CD4-positive, CD25-positive, alpha-beta regulatory T cell (primary cell): ENCODE data around the gene PRR15. TPM values are rescaled to one million over a fixed set of nuclear protein-coding genes. Genes with fewer than 3 reads are reported as not detected.
A peak's percentile ranks its signal among the peaks of the same experiment; 100 is the strongest.

ENCODE experiments used
- ATAC-seq, 2 donors: fragments of 150-1000 bp; cut with Tn5 transposase; one replicate each; pipeline ENCODE4 v1.10.0; 2021; ENCODE audit warnings: low read depth in 2 of 2, moderate number of reproducible peaks in 2 of 2, moderate library complexity in 1 of 2
- DNase-seq, 3 donors: peaks; one replicate each; pipeline versions ENCODE4 v3.0.0 to v3.0.0-alpha.2; 2012 to 2022; ENCODE audit warnings: mixed read lengths in 1 of 3
- H3K27ac ChIP-seq: one replicate; pipeline ENCODE4 v1.7.0; 2013; ENCODE audit warnings: mild to moderate bottlenecking, low read length; ENCODE audit not compliant: insufficient read depth, poor library complexity, severe bottlenecking
- H3K27me3 ChIP-seq: one replicate; pipeline ENCODE4 v1.7.0; 2013; ENCODE audit warnings: low read length; ENCODE audit not compliant: control insufficient read depth, insufficient read depth
- H3K36me3 ChIP-seq: one replicate; pipeline ENCODE4 v1.7.0; 2013; ENCODE audit warnings: mild to moderate bottlenecking, low read length, moderate library complexity; ENCODE audit not compliant: control insufficient read depth, insufficient read depth
- H3K4me1 ChIP-seq: 2 replicates; pipeline ENCODE4 v1.7.0; 2013; ENCODE audit warnings: mild to moderate bottlenecking, low read length; ENCODE audit not compliant: insufficient read depth, control insufficient read depth, poor library complexity, severe bottlenecking
- H3K4me3 ChIP-seq: one replicate; pipeline ENCODE4 v1.7.0; 2013; ENCODE audit warnings: low read depth, mild to moderate bottlenecking, low read length, moderate library complexity
- H3K9me3 ChIP-seq, 2 experiments: 1 replicate in 1 of 2; 2 replicates in 1 of 2; pipeline ENCODE4 v1.7.0; 2013; ENCODE audit warnings: low read length in 2 of 2, mild to moderate bottlenecking in 1 of 2, moderate library complexity in 1 of 2; ENCODE audit not compliant: control insufficient read depth in 2 of 2
- H3K27ac Mint-ChIP-seq, 3 donors: one replicate each; pipeline ENCODE4 v1.8.0; 2020 to 2022; ENCODE audit warnings: mild to moderate bottlenecking in 3 of 3, mixed read lengths in 3 of 3, moderate library complexity in 2 of 3
- H3K27me3 Mint-ChIP-seq: one replicate; pipeline ENCODE4 v1.8.0; 2022; ENCODE audit warnings: mild to moderate bottlenecking, mixed read lengths
- H3K36me3 Mint-ChIP-seq: one replicate; pipeline ENCODE4 v1.8.0; 2020; ENCODE audit warnings: mixed read lengths
- H3K4me1 Mint-ChIP-seq, 4 donors: one replicate each; pipeline ENCODE4 v1.8.0; 2020 to 2022; ENCODE audit warnings: mixed read lengths in 4 of 4, mild to moderate bottlenecking in 1 of 4
- H3K4me3 Mint-ChIP-seq, 4 donors: one replicate each; pipeline ENCODE4 v1.8.0; 2020 to 2022; ENCODE audit warnings: mild to moderate bottlenecking in 4 of 4, mixed read lengths in 4 of 4, moderate library complexity in 3 of 4
- H3K9me3 Mint-ChIP-seq, 7 donors: one replicate each; pipeline ENCODE4 v1.8.0; 2020 to 2022; ENCODE audit warnings: mixed read lengths in 7 of 7, mild to moderate bottlenecking in 3 of 7, moderate library complexity in 2 of 7
- polyA plus RNA-seq, 4 donors: library from polyadenylated mRNA; unstranded; fragments of 300-500 nt; fragmentation: Illumina TruSeq; gene quantifications; one replicate each; pipeline ENCODE4 v1.2.3, GENCODE V29; 2021
- total RNA-seq: library from RNA; stranded (reverse); gene quantifications from one replicate; pipeline ENCODE4 v1.2.3, GENCODE V29; 2022

Gene PRR15
- total and polyA plus RNA-seq, 5 donors from 2014 or later: not detected

DNA sequence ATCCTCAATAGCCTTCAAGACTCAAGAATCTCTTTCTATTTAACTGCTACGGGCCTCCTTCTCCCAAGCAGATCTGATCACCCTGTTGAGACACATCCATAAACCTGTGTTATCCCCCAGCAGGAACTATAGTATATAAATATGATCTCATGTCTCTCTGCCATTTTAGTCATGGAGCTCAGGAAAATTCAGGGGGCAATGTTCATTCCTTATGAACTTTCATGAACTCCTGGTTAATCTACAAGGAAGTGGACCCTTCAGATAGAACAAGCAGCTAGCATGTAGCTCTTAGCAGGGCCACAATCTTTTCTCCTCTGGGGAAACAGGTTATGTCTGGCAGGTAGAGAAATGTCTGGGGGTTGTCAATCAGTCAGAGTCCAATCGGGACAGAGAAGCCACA, 8.9 kb downstream of the PRR15 start:
- no peaks in the 10 kb centered on the region for H3K4me1 ChIP-seq

DNA sequence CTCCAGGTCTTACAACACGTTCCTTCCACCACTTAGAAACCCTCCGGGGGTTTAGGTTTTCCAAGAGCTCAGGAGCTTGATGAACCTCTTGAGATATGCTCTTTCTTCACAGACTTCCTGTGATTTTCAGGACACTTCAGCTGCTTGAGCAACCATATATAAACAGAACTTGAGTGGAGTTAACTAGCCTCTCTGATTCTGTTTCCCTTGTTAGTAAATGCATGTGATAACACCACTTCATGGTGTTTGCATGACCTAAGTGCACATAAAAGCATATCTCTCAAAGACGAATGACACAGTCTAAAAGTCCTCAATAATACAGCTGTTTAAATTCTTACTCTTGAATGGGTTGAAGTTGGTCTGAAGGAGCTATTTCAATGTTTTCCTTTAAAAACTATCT, 9.9 kb downstream of the PRR15 start:
- H3K4me1 ChIP-seq: no peaks in the 10 kb centered on the region
- no peak for DNase-seq
- no peak overlapping the region for H3K27ac ChIP-seq
- Mint-ChIP-seq H3K27me3 (peaks cover 12% of the 10 kb centered on the region), H3K27ac (no peak overlapping the region), H3K36me3 (no peaks in the 10 kb centered on the region), H3K4me3 (no peak overlapping the region), H3K9me3 (peaks cover 1 to 16% (median 6%) of the 10 kb centered on the region in 7 donors), H3K4me1 (no peaks in the 10 kb centered on the region)
- no peaks in the 10 kb centered on the region for H3K36me3 ChIP-seq
- no peak for ATAC-seq
- H3K9me3 ChIP-seq: no peaks in the 10 kb centered on the region
- no peak overlapping the region for H3K4me3 ChIP-seq
- no peaks in the 10 kb centered on the region for H3K27me3 ChIP-seq

More for the DNA sequence above, 8.9 kb downstream of the PRR15 start:
- no peaks in the 10 kb centered on the region for H3K9me3 ChIP-seq
- no peaks in the 10 kb centered on the region for H3K27me3 ChIP-seq
- H3K27me3 Mint-ChIP-seq: peaks cover 19% of the 10 kb centered on the region
- no peaks in the 10 kb centered on the region for H3K36me3 Mint-ChIP-seq
- no peaks in the 10 kb centered on the region for H3K36me3 ChIP-seq
- H3K9me3 Mint-ChIP-seq: peaks cover 0 to 11% (median 4%) of the 10 kb centered on the region in 7 donors
- H3K4me1 Mint-ChIP-seq: no peaks in the 10 kb centered on the region
- DNase-seq (no peak), ATAC-seq (no peak)
- no peak overlapping the region for H3K27ac Mint-ChIP-seq
- no peak overlapping the region for H3K4me3 Mint-ChIP-seq
- H3K27ac ChIP-seq: no peak overlapping the region
- no peak overlapping the region for H3K4me3 ChIP-seq

DNA sequence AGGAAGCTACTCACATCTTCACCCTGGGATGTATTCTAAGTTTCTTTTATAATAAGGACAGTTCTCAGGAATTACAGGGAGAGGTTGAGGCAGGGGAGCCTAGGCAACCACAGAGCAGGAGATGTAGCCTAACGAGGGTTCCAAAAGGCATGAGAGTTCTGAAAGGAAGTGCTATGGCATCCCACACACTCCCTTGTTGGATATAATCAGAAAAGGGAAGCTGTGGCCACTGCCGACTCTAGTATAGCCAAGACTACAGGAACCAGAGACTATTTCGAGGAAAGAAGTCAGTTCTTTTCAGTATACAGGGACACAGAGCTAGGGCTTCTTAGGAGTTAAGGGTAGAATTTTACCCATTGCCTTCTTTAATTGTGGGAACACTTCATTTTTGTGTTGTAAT, 11.0 kb downstream of the PRR15 start:
- Mint-ChIP-seq H3K4me1 (no peaks in the 10 kb centered on the region), H3K27me3 (peaks cover 5% of the 10 kb centered on the region), H3K27ac (no peak overlapping the region), H3K4me3 (no peak overlapping the region), H3K36me3 (no peaks in the 10 kb centered on the region), H3K9me3 (peaks cover 0 to 16% (median 9%) of the 10 kb centered on the region in 7 donors)
- Histone ChIP-seq H3K27me3 (no peaks in the 10 kb centered on the region), H3K4me3 (no peak overlapping the region), H3K36me3 (no peaks in the 10 kb centered on the region), H3K9me3 (peaks cover 0 to 6% of the 10 kb centered on the region in 2 experiments), H3K4me1 (no peaks in the 10 kb centered on the region), H3K27ac (no peak overlapping the region)
- DNase-seq (no peak), ATAC-seq (no peak)

DNA sequence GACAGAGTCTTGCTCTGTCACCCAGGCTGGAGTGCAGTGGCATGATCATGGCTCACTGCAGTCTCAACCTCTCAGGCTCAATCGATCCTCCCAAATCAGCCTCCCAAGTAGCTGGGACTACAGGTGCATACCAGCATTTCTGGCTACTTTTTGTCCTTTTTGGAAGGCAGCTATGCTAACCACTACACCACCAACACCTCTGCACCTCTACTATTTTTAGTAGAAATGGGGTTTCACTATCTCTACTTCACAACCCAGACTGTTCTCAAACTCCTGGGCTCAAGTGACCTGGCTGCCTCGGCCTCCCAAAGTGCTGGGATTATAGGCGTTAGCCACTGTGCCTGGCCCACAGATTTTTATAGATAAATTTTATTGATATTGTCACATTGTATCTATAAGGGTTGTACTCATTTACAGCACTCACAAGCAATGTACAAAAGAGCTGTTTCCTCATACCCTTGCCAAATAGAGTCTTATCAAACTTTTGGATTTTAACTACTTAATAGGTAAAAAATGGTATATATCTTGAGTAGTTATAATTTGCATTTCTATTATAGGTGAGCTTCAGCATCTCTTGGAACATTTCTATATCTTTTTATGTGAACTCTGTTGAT, 23.7 kb downstream of the PRR15 start:
- Mint-ChIP-seq H3K36me3 (no peaks in the 10 kb centered on the region), H3K27ac (no peak overlapping the region), H3K4me1 (peaks cover 0 to 7% (median 0%) of the 10 kb centered on the region in 4 donors), H3K4me3 (no peak overlapping the region), H3K9me3 (peaks cover 0 to 6% (median 0%) of the 10 kb centered on the region in 7 donors), H3K27me3 (peaks cover 4% of the 10 kb centered on the region)
- ATAC-seq: no peak
- no peaks in the 10 kb centered on the region for H3K36me3 ChIP-seq
- no peaks in the 10 kb centered on the region for H3K27me3 ChIP-seq
- H3K9me3 ChIP-seq: no peaks in the 10 kb centered on the region
- no peak overlapping the region for H3K27ac ChIP-seq
- DNase-seq: no peak
- H3K4me1 ChIP-seq: no peaks in the 10 kb centered on the region
- no peak overlapping the region for H3K4me3 ChIP-seq

DNA sequence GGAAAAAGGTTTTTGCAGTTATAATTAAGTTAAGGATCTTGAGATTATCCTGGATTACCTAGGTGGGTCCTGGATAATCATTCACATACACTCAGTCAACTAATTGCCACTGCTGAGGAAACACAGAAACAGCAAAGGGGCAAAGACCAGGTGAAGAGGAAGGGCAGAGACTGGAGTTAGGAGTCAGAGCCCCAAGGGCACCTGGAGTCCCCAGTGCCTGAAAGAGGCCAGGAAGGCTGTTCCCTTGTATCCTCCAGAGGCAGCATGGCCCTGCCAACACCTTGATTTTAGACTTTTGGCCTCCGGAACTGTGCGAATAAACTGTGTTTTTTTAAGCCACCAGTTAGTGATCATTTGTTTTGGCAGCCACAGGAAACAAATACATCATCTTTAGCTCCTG, 24.6 kb downstream of the PRR15 start:
- DNase-seq: no peak
- no peaks in the 10 kb centered on the region for H3K36me3 ChIP-seq
- ATAC-seq: no peak
- H3K27ac ChIP-seq: no peak overlapping the region
- H3K4me1 Mint-ChIP-seq: peaks cover 0 to 7% (median 0%) of the 10 kb centered on the region in 4 donors
- no peaks in the 10 kb centered on the region for H3K9me3 ChIP-seq
- no peak overlapping the region for H3K27ac Mint-ChIP-seq
- H3K27me3 ChIP-seq: peaks cover 2% of the 10 kb centered on the region
- peaks cover 0 to 6% (median 0%) of the 10 kb centered on the region in 7 donors for H3K9me3 Mint-ChIP-seq
- peak overlapping the region in 1 of 4 donors; percentile 57 for H3K4me3 Mint-ChIP-seq
- no peaks in the 10 kb centered on the region for H3K4me1 ChIP-seq
- H3K36me3 Mint-ChIP-seq: no peaks in the 10 kb centered on the region
- no peak overlapping the region for H3K4me3 ChIP-seq
- H3K27me3 Mint-ChIP-seq: peaks cover 4% of the 10 kb centered on the region

DNA sequence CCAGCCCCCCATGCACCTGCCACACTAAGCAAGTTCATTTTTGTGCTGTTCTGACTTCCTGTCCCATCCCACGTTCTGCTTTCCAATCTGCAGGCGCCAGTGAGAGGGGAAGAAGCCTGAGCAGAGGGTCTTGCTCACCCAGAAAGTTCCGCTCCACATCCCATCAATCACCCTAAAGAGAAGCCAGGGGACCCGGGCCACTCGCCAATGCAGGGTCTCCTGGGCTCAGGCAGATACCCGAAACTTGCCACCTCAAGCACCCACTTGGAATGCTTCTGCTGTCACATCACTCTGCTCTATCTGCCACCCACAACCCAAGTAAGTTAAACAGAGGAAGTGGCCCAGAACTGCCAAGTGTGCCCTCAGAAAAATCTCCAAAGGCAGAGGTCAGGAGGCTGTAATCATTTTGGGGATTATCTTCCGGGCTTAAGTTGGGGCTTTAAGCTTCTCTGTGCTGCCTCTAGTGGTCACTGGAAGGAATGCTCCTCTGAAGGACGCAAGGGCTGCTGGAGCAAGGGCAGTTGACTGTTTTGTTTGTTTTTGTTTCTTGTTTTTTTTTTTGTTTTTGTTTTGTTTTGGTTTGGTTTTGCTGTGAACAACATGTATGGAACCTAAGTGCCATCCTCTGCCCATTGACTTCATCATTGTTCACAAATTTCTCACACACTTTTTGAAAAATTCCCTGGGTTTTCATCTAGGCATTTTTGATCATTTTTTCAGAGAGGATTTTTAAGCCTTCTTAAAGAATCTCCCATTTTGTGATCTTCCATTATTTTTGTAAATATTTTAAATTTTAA, 25.5 kb downstream of the PRR15 start:
- Histone ChIP-seq H3K9me3 (no peaks in the 10 kb centered on the region), H3K4me3 (no peak overlapping the region), H3K36me3 (no peaks in the 10 kb centered on the region), H3K27ac (no peak overlapping the region), H3K4me1 (no peaks in the 10 kb centered on the region), H3K27me3 (peaks cover 2% of the 10 kb centered on the region)
- Mint-ChIP-seq H3K9me3 (peaks cover 0 to 6% (median 0%) of the 10 kb centered on the region in 7 donors), H3K4me3 (peak overlapping the region in 2 of 4 donors; percentile 7 to 50), H3K36me3 (no peaks in the 10 kb centered on the region), H3K4me1 (peaks cover 0 to 7% (median 0%) of the 10 kb centered on the region in 4 donors), H3K27ac (peak overlapping the region in 1 of 3 donors; percentile 14), H3K27me3 (peaks cover 4% of the 10 kb centered on the region)
- ATAC-seq: no peak
- DNase-seq: peak in 1 of 3 donors; percentile 38

DNA sequence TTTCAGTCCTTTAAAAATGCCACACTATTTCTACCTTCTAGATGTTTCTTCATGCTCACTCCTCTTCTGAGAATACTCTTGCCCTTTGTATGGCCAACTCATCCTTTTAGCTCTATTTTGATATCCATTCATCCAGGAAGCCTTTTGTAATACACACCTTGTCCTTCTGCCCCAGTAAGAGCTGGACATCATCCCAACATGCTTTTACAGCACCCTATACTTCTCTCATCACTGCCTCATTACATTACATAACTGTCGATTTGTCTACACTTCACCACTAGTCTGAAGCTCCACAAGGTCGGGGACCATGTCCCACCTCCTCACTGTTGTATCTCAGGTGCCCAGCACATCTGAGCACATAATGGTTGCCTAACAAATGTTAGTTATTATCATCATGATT, 29.2 kb downstream of the PRR15 start:
- Mint-ChIP-seq H3K4me3 (no peak overlapping the region), H3K36me3 (no peaks in the 10 kb centered on the region), H3K27me3 (peaks cover 4% of the 10 kb centered on the region), H3K9me3 (peaks cover 0 to 4% (median 0%) of the 10 kb centered on the region in 7 donors), H3K4me1 (peaks cover 0 to 7% (median 0%) of the 10 kb centered on the region in 4 donors), H3K27ac (no peak overlapping the region)
- no peaks in the 10 kb centered on the region for H3K36me3 ChIP-seq
- ATAC-seq (no peak), DNase-seq (no peak)
- peaks cover 2% of the 10 kb centered on the region for H3K27me3 ChIP-seq
- H3K4me1 ChIP-seq: no peaks in the 10 kb centered on the region
- H3K4me3 ChIP-seq: no peak overlapping the region
- H3K27ac ChIP-seq: no peak overlapping the region
- no peaks in the 10 kb centered on the region for H3K9me3 ChIP-seq
